Measurements from ENCODE around the gene ITPRIP. TPM values are rescaled to one million over a fixed set of nuclear protein-coding genes. Genes with fewer than 3 reads are reported as not detected.

ITPRIP gene
- total RNA-seq, 1 experiment from 2014 or later = 12.0 TPM

GRCh38 chr10:104327745-104328645, 10.3 kb downstream of the ITPRIP start (continued):
- no peak for TF ChIP-seq REST (IDR thresholded peaks at IDR 0.05; ENCODE audit: low read depth)

GRCh38 chr10:104326991-104327610, 11.2 kb downstream of the ITPRIP start:
- no peak for ATAC-seq

More at GRCh38 chr10:104326991-104327610, 11.2 kb downstream of the ITPRIP start:
- Histone ChIP-seq H3K4me3 (replicated peaks in 1 of 2; ENCODE audit: low read depth in 1 of 2, low read length in 2 of 2) (no peak overlapping the region), H3K4me1 (ENCODE audit: control insufficient read depth in 1 of 2, insufficient read depth in 2 of 2, low read length in 2 of 2) (peaks cover 54 to 56% of the 10 kb centered on the region in 2 experiments), H2AFZ (ENCODE audit: low read depth, low read length, poor library complexity, severe bottlenecking) (no peak overlapping the region), H4K20me1 (ENCODE audit: insufficient read depth) (no peaks in the 10 kb centered on the region), H3K9ac (ENCODE audit: low read length) (no peak overlapping the region), H3K9me2 (ENCODE audit: insufficient read depth) (no peaks in the 10 kb centered on the region), H3K79me2 (ENCODE audit: insufficient read depth, low read length) (peaks cover 67% of the 10 kb centered on the region), H3K27ac (ENCODE audit: low read depth, low read length) (peak overlapping the region; percentile 87; the same call in 1 of the 2 replicates), H3K27me3 (ENCODE audit: insufficient read depth, low read length) (no peaks in the 10 kb centered on the region), H3K36me3 (ENCODE audit: control insufficient read depth in 1 of 2, insufficient read depth in 2 of 2, low read length in 2 of 2) (no peaks in the 10 kb centered on the region), H3K4me2 (ENCODE audit: low read length) (no peak overlapping the region), H3K9me3 (ENCODE audit: control insufficient read depth in 1 of 2, insufficient read depth in 1 of 2, low read depth in 1 of 2, low read length in 2 of 2) (no peaks in the 10 kb centered on the region)
- no peak for DNase-seq (ENCODE audit: low read depth, low spot score)
- BruUV-seq (replicated peaks) = no TSS peak
- ChIA-PET CTCF (no interaction called here), POLR2A (no interaction called here), RAD21 (ENCODE audit: low non-redundant PET in 1 of 2, low total read pairs in 2 of 2, uncharacterized antibody in 2 of 2, unreplicated experiment in 2 of 2) (no interaction called here)
- no peak for TF ChIP-seq RAD21 (IDR thresholded peaks at IDR 0.05; ENCODE audit: low read depth)
- TF ChIP-seq SRF (IDR thresholded peaks at IDR 0.05; ENCODE audit: low read depth) = no peak
- no peak for TF ChIP-seq EZH2 (IDR thresholded peaks at IDR 0.05)
- TF ChIP-seq ELF1 (IDR thresholded peaks at IDR 0.05; ENCODE audit: borderline replicate concordance, low read depth) = no peak
- no peak for TF ChIP-seq TCF7L2 (IDR thresholded peaks at IDR 0.05; ENCODE audit: borderline replicate concordance, extremely low read depth, insufficient read depth, insufficient read length)
- no peak for TF ChIP-seq POLR2AphosphoS5 (IDR thresholded peaks at IDR 0.05; ENCODE audit: low read depth, low read length)
- TF ChIP-seq SIN3A (IDR thresholded peaks at IDR 0.05; ENCODE audit: low read depth) = no peak
- no peak for TF ChIP-seq YY1 (IDR thresholded peaks at IDR 0.05; ENCODE audit: extremely low read depth, insufficient replicate concordance, low read depth, low read length)
- no peak for TF ChIP-seq ZNF274 (IDR thresholded peaks at IDR 0.05; ENCODE audit: low read depth, low read length)
- no peak for TF ChIP-seq FOSL1 (IDR thresholded peaks at IDR 0.05; ENCODE audit: low read depth)
- TF ChIP-seq CEBPB (IDR thresholded peaks at IDR 0.05; ENCODE audit: low read depth) = no peak
- no peak for TF ChIP-seq POLR2A (IDR thresholded peaks at IDR 0.05; ENCODE audit: borderline replicate concordance, extremely low read depth, insufficient read depth, insufficient read length)
- no peak for TF ChIP-seq ATF3 (IDR thresholded peaks at IDR 0.05)
- TF ChIP-seq CTCF (IDR thresholded peaks at IDR 0.05 in 2 of 3, conservative IDR thresholded peaks at IDR 0.05 in 1 of 3; ENCODE audit: borderline replicate concordance in 1 of 3, insufficient read depth in 1 of 3, low read depth in 2 of 3, low read length in 2 of 3) = no peak
- no peak for TF ChIP-seq CBX3 (IDR thresholded peaks at IDR 0.05; ENCODE audit: low read depth)
- intact Hi-C loops (cut with micrococcal nuclease) = no loop called here

Measured in HCT116 (cell line).